ENCODE data around the gene TCEANC2.

TCEANC2 gene

GRCh38 chr1:54122135-54122751 lies 68.8 kb downstream of the TCEANC2 start:
- no peak overlapping the region for H3K4me3 Mint-ChIP-seq

GRCh38 chr1:54122992-54123391 lies 69.6 kb downstream of the TCEANC2 start:
- Mint-ChIP-seq H3K27me3 (ENCODE audit: low read depth) (peaks cover 11% of the 10 kb centered on the region), H3K4me1 (ENCODE audit: low read depth) (peaks cover 4% of the 10 kb centered on the region), H3K9me3 (no peaks in the 10 kb centered on the region), H3K27ac (no peak overlapping the region), H3K4me3 (no peak overlapping the region), H3K36me3 (ENCODE audit: low read depth) (no peaks in the 10 kb centered on the region)

More at GRCh38 chr1:54122135-54122751, 68.8 kb downstream of the TCEANC2 start:
- Mint-ChIP-seq H3K27ac (no peak overlapping the region), H3K9me3 (no peaks in the 10 kb centered on the region), H3K27me3 (ENCODE audit: low read depth) (peaks cover 11% of the 10 kb centered on the region), H3K36me3 (ENCODE audit: low read depth) (no peaks in the 10 kb centered on the region), H3K4me1 (ENCODE audit: low read depth) (peaks cover 4% of the 10 kb centered on the region)

- no peak overlapping the region for H3K4me3 Mint-ChIP-seq
- no peaks in the 10 kb centered on the region for H3K9me3 Mint-ChIP-seq
- peaks cover 4% of the 10 kb centered on the region for H3K4me1 Mint-ChIP-seq (ENCODE audit: low read depth)
- peaks cover 14% of the 10 kb centered on the region for H3K27me3 Mint-ChIP-seq (ENCODE audit: low read depth)
- no peaks in the 10 kb centered on the region for H3K36me3 Mint-ChIP-seq (ENCODE audit: low read depth)
- no peak overlapping the region for H3K27ac Mint-ChIP-seq
Observed at GRCh38 chr1:54124472-54124871, 71.1 kb downstream of the TCEANC2 start.

GRCh38 chr1:54124906-54125305 lies 71.5 kb downstream of the TCEANC2 start:
- Mint-ChIP-seq H3K27me3 (ENCODE audit: low read depth) (peaks cover 14% of the 10 kb centered on the region), H3K4me1 (ENCODE audit: low read depth) (peaks cover 4% of the 10 kb centered on the region), H3K36me3 (ENCODE audit: low read depth) (no peaks in the 10 kb centered on the region), H3K4me3 (no peak overlapping the region), H3K27ac (no peak overlapping the region), H3K9me3 (no peaks in the 10 kb centered on the region)

- H3K27ac Mint-ChIP-seq = no peak overlapping the region
- peaks cover 4% of the 10 kb centered on the region for H3K4me1 Mint-ChIP-seq (ENCODE audit: low read depth)
Observed at GRCh38 chr1:54125386-54126070, 72.1 kb downstream of the TCEANC2 start.

GRCh38 chr1:54126271-54126815 lies 72.9 kb downstream of the TCEANC2 start:
- Mint-ChIP-seq H3K27me3 (ENCODE audit: low read depth) (peaks cover 12% of the 10 kb centered on the region), H3K9me3 (no peaks in the 10 kb centered on the region), H3K4me3 (no peak overlapping the region), H3K27ac (no peak overlapping the region), H3K4me1 (ENCODE audit: low read depth) (peaks cover 3% of the 10 kb centered on the region), H3K36me3 (ENCODE audit: low read depth) (no peaks in the 10 kb centered on the region)

More at GRCh38 chr1:54125386-54126070, 72.1 kb downstream of the TCEANC2 start:
- no peaks in the 10 kb centered on the region for H3K36me3 Mint-ChIP-seq (ENCODE audit: low read depth)
- H3K27me3 Mint-ChIP-seq (ENCODE audit: low read depth) = peaks cover 14% of the 10 kb centered on the region
- no peaks in the 10 kb centered on the region for H3K9me3 Mint-ChIP-seq
- H3K4me3 Mint-ChIP-seq = no peak overlapping the region

- no peaks in the 10 kb centered on the region for H3K4me1 Mint-ChIP-seq (ENCODE audit: low read depth)
- no peak overlapping the region for H3K27ac Mint-ChIP-seq
- H3K27me3 Mint-ChIP-seq (ENCODE audit: low read depth) = peaks cover 3% of the 10 kb centered on the region
- no peaks in the 10 kb centered on the region for H3K36me3 Mint-ChIP-seq (ENCODE audit: low read depth)
- no peaks in the 10 kb centered on the region for H3K9me3 Mint-ChIP-seq
- H3K4me3 Mint-ChIP-seq = no peak overlapping the region
Observed at GRCh38 chr1:54127594-54128300, 74.3 kb downstream of the TCEANC2 start.

- no peak overlapping the region for H3K4me3 Mint-ChIP-seq
- no peaks in the 10 kb centered on the region for H3K4me1 Mint-ChIP-seq (ENCODE audit: low read depth)
- H3K36me3 Mint-ChIP-seq (ENCODE audit: low read depth) = no peaks in the 10 kb centered on the region
- H3K27me3 Mint-ChIP-seq (ENCODE audit: low read depth) = peaks cover 3% of the 10 kb centered on the region
- H3K27ac Mint-ChIP-seq = no peak overlapping the region
- H3K9me3 Mint-ChIP-seq = no peaks in the 10 kb centered on the region
Observed at GRCh38 chr1:54129858-54130257, 76.5 kb downstream of the TCEANC2 start.

GRCh38 chr1:54131419-54131818 lies 78.0 kb downstream of the TCEANC2 start:
- H3K9me3 Mint-ChIP-seq = no peaks in the 10 kb centered on the region

GRCh38 chr1:54132495-54132894 lies 79.1 kb downstream of the TCEANC2 start:
- peaks cover 3% of the 10 kb centered on the region for H3K27me3 Mint-ChIP-seq (ENCODE audit: low read depth)
- no peak overlapping the region for H3K4me3 Mint-ChIP-seq
- H3K9me3 Mint-ChIP-seq = no peaks in the 10 kb centered on the region
- H3K36me3 Mint-ChIP-seq (ENCODE audit: low read depth) = no peaks in the 10 kb centered on the region
- H3K4me1 Mint-ChIP-seq (ENCODE audit: low read depth) = no peaks in the 10 kb centered on the region
- no peak overlapping the region for H3K27ac Mint-ChIP-seq

More at GRCh38 chr1:54131419-54131818, 78.0 kb downstream of the TCEANC2 start:
- Mint-ChIP-seq H3K27me3 (ENCODE audit: low read depth) (peaks cover 3% of the 10 kb centered on the region), H3K4me1 (ENCODE audit: low read depth) (no peaks in the 10 kb centered on the region), H3K27ac (no peak overlapping the region), H3K36me3 (ENCODE audit: low read depth) (no peaks in the 10 kb centered on the region), H3K4me3 (no peak overlapping the region)

GRCh38 chr1:54134295-54134694 lies 80.9 kb downstream of the TCEANC2 start:
- Mint-ChIP-seq H3K4me1 (ENCODE audit: low read depth) (no peaks in the 10 kb centered on the region), H3K9me3 (no peaks in the 10 kb centered on the region), H3K4me3 (no peak overlapping the region), H3K27me3 (ENCODE audit: low read depth) (no peaks in the 10 kb centered on the region), H3K27ac (no peak overlapping the region), H3K36me3 (ENCODE audit: low read depth) (no peaks in the 10 kb centered on the region)

- Mint-ChIP-seq H3K4me3 (no peak overlapping the region), H3K4me1 (ENCODE audit: low read depth) (no peaks in the 10 kb centered on the region), H3K27me3 (ENCODE audit: low read depth) (no peaks in the 10 kb centered on the region), H3K9me3 (no peaks in the 10 kb centered on the region), H3K27ac (no peak overlapping the region), H3K36me3 (ENCODE audit: low read depth) (no peaks in the 10 kb centered on the region)
Observed at GRCh38 chr1:54135436-54136120, 82.2 kb downstream of the TCEANC2 start.

- H3K36me3 Mint-ChIP-seq (ENCODE audit: low read depth) = no peaks in the 10 kb centered on the region
- no peaks in the 10 kb centered on the region for H3K27me3 Mint-ChIP-seq (ENCODE audit: low read depth)
- H3K4me3 Mint-ChIP-seq = no peak overlapping the region
- no peaks in the 10 kb centered on the region for H3K4me1 Mint-ChIP-seq (ENCODE audit: low read depth)
- no peak overlapping the region for H3K27ac Mint-ChIP-seq
- H3K9me3 Mint-ChIP-seq = no peaks in the 10 kb centered on the region
Observed at GRCh38 chr1:54136269-54136896, 83.0 kb downstream of the TCEANC2 start.

- H3K36me3 Mint-ChIP-seq (ENCODE audit: low read depth) = no peaks in the 10 kb centered on the region
- H3K27me3 Mint-ChIP-seq (ENCODE audit: low read depth) = no peaks in the 10 kb centered on the region
- H3K27ac Mint-ChIP-seq = no peak overlapping the region
- no peaks in the 10 kb centered on the region for H3K9me3 Mint-ChIP-seq
- H3K4me1 Mint-ChIP-seq (ENCODE audit: low read depth) = no peaks in the 10 kb centered on the region
- no peak overlapping the region for H3K4me3 Mint-ChIP-seq
Observed at GRCh38 chr1:54136963-54137533, 83.6 kb downstream of the TCEANC2 start.

Measured in T-helper 1 cell treated with Interleukin-12 subunit alpha and Interleukin-12 subunit beta and Interleukin-4 antibody, amounts not matched to agents 30 μg/mL and 1 μg/mL, for 36 hours (primary cell).